Central memory CD4-positive, alpha-beta T cell (primary cell): Measurements from ENCODE around the gene ELOVL6.
"Not testable (repeated sequence)": the region's sequence is repeated elsewhere in the genome, so short reads cannot be mapped to it uniquely, and the experiment has no call there.

ENCODE experiments used
- DNase-seq: peaks from one replicate; pipeline ENCODE4 v3.0.0; 2022
- total RNA-seq, 3 experiments: gene quantifications; one replicate each; lab custom pipeline; 2026; lab: John Stamatoyannopoulos, UW

ELOVL6 gene, protein sequence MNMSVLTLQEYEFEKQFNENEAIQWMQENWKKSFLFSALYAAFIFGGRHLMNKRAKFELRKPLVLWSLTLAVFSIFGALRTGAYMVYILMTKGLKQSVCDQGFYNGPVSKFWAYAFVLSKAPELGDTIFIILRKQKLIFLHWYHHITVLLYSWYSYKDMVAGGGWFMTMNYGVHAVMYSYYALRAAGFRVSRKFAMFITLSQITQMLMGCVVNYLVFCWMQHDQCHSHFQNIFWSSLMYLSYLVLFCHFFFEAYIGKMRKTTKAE
- 1.7 to 3.9 (median 2.1) reads per million in 3 experiments for total RNA-seq

DNA sequence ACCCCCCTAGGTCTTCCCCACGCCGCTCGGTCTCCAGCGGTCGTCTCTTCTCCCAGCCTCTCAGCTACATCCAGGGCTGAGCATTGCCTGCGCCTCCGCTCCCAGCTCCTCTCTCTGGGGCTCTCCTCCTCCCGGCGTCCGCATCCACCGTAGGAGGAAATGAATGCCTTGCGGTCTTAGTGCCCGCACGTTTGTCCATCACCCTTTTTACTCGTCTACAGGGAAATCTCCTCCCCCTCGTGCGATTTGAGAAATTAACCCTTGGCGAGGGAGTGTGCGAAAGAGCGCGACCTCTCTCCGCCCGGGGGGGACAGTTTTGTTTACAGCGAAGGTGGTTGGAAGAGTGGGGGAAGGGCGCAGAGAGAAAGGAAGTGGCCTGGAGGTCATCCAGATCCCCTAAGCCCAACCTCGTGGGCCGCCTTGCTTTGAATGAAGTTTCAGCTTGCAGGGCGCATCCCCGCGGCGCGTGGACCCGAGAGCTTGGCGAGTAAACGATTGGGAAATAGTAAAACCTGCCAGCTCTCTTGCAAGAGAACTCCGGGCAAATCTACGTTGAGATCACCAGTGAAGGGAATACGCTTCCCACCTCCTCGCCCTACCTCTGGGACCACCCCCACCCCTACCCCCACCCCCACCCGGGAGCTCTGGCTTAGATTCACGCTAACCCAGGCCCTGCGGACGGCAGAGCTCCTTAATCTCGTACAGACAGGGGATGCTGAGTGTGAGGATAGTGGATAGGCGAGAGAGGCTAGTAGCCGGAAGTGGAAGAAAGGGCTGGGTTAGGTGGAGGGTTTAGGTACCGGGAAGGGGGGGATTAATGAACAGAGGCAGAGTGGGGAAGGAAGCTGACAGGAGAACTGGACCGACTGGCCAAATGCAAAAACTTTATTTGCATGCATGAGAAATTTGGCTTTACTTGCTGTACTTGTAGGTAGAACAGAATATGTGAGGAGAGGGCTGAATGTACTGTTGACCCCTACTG lies at the start of gene ELOVL6:
Gene ELOVL6 (minus strand): TSS at position 181 of the 982 bp plus-strand sequence. CDS start 280 bp downstream, outside the sequence.
- DNase-seq, result peak; percentile 9

DNA sequence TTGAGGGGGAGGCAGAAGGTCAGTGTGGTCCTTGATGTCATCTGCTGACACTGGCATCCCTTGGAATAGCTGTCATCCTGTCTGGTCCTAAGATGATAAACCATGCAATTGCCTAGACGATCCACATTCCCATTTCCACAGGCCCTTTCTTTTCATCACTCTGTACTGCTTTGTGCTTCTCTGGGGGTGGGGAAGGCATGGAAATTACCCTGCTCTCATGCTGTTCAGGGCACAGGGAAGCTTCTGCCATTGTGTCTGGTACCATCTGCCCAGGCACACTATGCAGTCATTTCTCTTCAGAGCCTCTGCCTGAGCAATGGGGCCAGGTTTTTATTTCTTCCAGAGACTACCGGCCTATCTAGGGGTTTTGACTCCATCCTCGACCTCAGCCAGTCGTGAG lies 49.7 kb upstream of the ELOVL6 start:
- no peak for DNase-seq

DNA sequence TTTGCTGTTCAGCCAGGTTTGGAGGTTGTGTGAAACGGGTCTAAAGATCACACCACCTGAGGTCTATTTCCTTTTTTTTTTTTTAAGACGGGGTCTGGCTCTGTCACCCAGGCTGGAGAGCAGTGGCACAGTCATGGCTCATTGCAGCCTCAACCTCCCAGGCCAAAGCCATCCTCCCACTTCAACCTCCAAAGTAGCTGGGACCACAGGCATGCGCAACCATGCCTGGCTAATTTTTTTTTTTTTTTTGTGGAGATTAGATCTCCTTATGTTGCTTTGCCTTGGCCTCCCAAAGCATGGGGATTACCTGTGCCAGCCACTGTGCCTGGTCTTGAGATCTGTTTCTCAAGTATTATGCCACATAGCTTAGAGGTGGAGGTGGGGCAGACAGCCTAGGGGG lies 49.2 kb upstream of the ELOVL6 start:
- DNase-seq, result no peak

DNA sequence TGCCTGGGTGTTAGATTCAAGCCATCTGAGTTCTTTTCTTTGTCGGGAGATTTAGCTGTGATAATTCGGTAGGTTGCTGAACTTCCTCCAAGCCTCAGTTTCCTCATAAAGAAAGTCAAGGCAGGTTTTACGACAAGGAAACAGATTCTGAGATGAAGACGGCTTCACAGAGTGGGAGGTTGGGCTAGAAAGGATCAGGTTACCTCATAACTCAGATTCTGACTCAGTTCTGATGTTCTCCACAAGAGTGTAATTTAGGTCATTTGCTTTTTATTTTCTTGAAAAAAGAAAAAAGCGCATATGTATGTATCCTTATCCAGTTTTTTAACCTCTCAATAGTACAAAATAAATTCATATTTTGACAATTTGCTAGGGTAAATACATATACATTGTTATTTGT lies 47.2 kb upstream of the ELOVL6 start:
- no peak for DNase-seq

DNA sequence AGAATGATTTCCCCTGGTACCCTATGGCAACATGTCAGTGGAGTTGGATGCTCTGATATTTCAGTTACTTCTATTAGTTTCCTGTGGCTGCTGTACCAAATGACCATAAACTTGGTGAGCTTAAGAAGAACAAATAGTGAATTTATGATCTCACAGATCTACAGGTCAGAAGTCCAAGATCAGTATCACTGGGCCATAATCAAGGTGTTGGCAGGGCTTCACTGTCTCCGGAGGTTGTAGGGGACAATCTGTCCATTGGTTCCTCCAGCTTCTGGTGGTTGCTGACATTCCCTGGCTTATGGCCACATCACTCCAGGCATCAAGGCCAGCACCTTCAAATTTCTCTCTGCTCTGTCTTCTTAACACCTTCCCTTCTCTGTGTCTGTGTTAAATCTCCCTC lies 37.9 kb upstream of the ELOVL6 start:
- no peak for DNase-seq

DNA sequence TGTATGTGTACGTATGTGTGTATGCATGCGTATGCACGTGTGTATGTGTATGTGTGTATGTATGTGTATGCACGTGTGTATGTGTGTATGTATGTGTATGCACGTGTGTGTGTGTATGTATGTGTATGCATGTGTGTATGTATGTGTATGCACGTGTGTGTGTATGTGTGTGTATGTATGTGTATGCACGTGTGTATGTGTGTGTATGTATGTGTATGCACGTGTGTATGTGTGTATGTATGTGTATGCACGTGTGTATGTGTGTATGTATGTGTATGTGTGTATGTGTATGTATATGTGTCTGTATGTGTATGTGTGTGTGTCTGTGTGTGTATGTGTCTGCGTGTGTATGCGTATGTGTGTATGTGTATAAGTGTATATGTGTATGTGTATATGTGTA lies 35.2 kb upstream of the ELOVL6 start:
- not testable (repeated sequence) for DNase-seq

DNA sequence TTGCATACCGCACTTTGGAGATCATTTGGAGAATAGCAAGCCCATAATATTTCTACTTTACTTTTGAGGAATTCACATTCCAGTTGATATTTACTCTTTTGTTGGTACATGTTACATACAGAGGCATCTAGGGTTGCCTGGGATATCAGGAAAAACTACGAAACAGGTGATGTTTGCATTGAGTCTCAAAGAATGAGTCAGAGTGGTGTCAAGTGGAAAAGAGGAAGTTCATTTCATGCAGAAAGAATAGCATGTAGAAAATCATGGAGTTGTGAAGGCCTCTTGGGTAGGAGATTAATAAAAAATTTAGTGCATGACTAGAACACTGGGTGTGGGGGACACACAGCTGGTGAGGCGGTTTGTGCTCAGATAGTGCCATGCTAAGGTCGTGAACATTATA lies 33.5 kb upstream of the ELOVL6 start:
- DNase-seq, result no peak

DNA sequence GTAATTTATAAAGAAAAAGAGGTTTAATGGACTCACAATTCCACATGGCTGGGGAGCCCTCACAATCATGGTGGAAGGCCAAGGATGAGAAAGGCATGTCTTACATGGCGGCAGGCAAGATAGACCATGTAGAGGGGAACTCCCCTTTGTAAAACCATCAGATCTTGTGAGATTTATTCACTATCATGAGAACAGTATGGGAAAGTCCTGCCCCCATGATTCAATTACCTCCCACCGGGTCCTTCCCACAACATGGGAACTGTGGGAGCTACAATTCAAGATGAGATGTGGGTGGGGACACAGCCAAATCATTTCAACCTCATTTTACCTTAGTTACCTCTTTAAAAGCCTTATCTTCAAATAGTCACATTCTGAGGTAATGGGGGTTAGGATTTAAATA lies 30.9 kb upstream of the ELOVL6 start:
- DNase-seq, result no peak

DNA sequence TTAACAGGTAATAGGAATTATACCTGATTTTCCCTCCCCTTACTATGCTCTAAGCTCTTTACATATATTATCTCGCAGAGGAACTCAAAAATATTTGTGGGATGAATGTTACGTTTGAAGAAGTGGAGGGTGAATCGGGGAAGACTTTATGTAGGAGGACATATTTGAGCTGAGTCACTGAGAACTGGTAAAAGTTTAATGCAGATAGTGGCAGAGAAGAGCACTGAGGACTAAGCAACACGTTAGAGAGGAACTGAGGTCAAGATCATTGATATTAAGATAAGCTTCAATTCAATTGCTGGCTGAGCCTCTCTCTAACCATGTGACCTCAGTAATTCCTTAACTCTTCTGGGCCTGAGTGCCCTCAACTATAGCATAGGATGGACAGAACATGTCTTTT lies 26.4 kb upstream of the ELOVL6 start:
- no peak for DNase-seq

DNA sequence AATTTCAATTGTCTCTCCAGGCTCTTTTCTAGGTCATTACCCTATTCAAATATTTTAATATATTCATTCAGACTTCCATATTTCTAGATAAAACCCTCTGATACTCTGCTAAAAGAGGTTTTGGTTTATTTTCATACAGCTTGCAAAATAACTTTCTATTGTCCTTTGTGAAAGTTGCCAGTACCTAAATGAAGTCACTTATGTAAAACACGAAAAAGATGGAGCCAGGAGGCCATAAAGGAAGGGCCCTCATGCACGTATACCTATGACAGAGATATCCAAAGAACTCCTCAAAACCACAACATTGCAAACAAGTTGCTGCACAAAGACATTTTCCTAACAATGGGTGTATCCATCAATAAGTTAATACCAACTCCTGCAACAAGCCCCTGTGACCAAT lies 25.7 kb upstream of the ELOVL6 start:
- DNase-seq, result no peak

DNA sequence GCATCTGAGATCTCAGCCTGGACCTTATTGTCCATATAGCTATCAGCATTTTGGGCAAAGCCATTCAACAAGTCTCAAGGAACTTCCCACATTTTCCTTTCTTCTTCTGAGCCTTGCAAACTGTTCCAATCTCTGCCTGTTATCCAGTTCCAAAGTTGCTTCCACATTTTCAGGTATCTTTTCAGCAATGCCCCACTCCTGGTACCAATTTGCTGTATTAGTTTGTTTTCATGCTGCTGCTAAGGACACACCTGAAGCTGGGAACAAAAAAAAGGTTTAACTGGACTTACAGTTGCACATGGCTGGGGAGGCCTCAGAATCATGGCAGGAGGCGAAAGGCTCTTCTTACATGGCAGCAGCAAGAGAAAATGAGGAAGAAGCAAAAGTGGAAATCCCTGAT lies 20.5 kb upstream of the ELOVL6 start:
- not testable (repeated sequence) for DNase-seq

DNA sequence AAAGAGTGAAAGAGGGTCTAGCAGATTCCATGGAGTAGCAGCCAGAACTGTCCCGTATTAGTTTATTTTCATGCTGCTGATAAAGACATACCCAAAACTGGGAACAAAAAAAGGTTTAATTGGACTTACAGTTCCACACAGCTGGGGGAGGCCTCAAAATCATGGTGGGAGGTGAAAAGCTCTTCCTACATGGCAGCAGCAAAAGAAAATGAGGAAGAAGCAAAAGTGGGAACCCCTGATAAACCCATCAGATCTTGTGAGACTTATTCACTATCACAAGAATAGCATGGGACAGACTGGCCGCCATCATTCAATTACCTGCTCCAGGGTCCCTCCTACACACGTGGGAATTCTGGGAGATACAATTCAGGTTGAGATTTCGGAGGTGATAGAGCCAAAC lies 18.8 kb upstream of the ELOVL6 start:
- DNase-seq, result not testable (repeated sequence)

DNA sequence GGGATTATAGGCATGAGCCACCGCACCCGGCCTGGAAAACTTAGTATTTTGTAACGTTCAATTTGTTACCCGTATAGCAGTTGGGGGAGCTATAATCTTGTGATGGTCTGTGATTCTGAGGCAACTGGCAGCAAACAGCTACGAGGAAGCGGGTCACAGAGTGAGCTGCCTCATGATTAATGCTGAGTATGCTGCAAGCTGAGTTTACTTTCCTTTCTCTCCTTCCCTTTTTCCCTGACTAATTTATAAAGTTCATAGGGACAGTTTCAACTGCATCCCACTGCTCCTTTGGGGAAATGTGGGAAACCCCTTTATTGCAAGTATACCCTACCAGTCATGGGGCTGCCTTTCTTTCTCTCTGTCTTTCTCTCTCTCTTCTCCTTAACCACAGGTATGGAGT lies 17.7 kb upstream of the ELOVL6 start:
- DNase-seq, result no peak

DNA sequence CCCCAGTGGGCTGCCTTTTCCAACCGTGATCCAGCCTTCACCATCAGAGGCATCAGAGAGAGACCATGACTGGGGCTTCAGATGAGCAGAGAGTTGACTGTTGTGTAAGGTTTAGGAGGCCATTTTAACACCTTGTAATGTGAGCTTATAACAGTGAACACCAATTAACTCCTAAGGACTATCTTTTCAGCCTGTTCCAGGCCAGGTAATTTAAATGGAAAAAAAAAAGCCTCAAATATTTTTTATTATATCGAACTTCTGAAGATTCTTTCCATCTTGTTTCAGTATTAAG lies 13.3 kb upstream of the ELOVL6 start:
- DNase-seq, result no peak

DNA sequence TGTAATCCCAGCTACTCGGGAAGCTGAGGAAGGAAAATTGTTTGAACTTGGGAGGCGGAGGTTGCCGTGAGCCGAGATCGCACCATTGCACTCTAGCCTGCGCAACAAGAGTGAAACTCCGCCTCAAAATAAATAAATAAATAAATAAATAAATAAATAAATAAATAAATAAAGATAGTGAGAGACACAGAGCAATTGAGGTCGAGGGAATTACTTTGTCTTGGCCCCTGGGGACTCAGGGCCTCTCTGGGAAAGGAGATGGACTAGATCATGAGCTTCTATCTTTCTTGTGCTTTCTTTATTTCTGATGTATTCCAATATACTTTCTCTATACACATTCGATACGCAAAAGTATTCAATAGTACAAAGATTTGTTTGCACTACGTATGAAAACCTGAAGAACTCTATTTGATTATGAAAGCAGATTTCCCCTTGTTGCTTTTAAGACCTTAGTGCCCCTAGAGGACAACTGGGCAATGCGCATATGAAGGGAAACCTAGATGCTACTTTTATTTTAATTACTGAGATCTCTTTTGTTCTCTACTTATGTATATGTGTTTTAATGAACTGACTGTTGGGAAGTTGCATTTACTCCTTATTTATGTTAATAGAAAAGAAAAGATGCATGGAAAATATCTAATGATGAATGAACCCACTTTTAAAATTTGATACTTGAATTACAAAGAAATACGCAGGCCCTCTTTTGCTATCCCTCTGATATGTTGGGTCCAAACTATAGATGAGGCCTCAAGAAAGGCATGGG lies 12.8 kb upstream of the ELOVL6 start:
- DNase-seq, result peak; percentile 48

DNA sequence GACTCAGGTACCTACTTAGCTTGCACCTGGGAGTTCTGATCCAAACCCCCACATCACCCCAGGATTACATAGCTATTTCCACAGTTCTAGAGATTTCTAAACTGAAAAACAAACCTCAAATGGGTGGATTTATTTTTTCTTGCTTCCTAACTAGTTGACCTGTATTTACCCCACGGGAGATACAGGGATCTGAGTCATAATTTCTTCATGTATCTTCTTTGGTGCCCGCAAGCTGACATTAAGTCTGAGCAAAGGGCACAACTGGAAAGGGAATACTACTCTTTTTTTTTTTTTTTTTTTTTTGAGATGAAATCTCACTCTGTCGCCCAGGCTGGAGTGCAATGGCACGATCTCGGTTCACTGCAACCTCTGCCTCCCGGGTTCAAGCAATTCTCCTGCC lies 10.0 kb upstream of the ELOVL6 start:
- DNase-seq, result no peak

DNA sequence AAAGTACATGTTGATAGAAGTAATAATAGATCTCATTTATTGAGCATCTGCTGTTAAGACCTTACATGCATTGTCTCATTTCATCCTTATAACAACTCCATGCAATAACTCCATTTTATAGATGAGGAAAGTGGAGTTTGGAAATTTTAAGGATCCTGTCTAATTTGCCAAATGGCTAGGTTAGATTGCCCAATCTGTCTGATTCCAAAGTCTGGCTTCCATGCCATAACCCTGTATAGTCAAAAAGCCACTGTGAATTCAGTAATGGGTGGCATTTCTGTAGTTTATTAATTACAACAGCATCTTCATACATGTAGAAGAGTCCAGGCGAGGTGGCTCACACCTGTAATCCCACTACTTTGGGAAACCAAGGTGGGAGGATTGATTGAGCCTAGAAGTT lies 8.8 kb upstream of the ELOVL6 start:
- no peak for DNase-seq

DNA sequence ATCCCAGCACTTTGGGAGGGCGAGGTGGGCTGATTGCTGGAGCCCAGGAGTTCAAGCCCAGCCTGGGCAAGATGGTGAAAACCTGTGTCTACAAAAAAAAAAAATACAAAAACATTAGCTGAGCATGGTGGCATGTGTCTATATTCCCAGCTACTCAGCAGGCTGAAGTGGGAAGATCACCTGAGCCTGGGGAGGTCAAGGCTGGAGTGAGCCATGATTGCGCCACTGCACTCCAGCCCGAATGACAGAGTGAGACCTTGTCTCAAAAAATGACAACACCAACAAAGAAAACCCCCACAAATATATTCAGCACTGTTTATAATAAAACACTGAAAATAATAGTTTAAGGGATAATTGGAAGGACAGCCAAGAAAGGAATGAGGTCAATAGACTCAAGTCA lies 3.6 kb upstream of the ELOVL6 start:
- no peak for DNase-seq

DNA sequence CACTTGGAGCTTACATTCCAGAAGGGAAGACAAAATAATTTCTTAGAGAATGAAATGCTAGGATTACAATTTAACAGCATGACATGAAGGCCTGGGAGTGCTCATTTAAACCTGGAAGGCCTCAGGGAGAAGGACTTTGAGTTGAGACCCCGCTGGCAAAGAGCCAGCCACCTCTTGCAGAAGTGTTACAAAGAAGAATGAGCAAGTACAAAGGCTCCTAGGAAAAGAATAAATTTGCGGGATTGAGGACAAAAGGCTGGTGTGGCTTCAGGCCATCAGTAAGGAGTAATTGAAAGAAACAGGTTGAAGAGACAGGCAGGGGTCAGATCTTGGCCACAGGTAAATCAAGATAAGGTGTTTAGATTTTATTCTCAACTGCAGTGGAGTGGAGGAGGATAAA lies 3.1 kb upstream of the ELOVL6 start:
- DNase-seq, result no peak

DNA sequence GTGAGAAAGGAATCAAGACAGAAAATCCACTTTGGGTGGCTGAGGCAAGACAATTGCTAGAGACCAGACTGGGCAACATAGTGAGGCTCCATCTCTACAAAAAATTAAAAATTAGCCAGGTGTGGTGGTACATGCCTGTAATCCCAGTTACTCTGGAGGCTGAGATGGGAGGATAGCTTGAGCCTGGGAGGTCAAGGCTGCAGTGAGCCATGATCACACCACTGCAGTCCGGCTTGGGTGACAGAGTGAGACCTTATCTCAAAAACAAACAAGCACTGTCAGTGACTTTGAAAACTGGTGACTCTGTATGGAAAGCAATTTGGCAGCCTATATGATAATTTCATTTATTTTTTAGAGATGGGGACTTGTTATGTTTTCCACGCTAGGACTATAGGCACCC lies 2.3 kb upstream of the ELOVL6 start:
- no peak for DNase-seq

DNA sequence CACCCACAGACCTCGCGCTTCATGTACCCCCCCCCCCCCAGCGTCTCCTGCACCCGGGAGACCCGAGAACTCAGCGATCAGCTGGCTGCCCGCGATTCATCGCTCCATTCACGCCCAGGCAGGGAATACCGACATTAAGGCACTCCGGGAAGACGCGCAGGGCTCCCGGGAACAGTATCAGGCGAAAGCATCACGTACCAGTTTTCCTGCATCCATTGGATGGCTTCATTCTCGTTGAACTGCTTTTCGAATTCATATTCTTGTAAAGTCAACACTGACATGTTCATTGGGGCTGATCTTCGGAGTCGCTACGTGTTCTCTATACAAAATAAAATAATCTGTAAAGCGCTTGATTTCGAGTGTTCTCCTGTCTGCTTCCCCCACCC lies 373 bp downstream of the ELOVL6 start:
- peak; percentile 6 for DNase-seq

DNA sequence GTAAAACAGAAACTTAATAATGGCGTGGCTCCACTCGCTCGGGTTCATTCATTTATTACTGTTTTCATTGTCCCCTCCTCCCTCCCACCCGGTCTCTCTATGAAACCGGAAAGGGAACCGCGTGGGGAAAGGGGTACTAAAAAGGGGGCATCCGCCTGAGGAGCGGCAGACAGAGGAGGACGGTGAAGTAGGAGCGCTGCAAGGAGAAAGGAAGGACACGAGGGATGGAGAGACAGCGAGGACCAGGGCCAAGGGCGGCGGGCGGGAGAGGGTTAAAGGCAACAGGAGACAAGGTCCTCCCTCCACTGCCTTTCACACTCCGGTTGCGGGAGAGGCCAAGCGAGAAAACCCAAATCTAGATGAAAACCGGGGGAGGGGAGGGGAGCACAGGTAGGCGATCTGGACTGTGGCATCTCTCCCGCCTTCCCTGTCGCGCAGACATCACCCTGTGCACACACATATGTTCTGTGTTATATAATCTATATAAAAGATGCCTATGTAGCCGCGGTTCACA lies 829 bp downstream of the ELOVL6 start:
- peak; percentile 28 for DNase-seq

DNA sequence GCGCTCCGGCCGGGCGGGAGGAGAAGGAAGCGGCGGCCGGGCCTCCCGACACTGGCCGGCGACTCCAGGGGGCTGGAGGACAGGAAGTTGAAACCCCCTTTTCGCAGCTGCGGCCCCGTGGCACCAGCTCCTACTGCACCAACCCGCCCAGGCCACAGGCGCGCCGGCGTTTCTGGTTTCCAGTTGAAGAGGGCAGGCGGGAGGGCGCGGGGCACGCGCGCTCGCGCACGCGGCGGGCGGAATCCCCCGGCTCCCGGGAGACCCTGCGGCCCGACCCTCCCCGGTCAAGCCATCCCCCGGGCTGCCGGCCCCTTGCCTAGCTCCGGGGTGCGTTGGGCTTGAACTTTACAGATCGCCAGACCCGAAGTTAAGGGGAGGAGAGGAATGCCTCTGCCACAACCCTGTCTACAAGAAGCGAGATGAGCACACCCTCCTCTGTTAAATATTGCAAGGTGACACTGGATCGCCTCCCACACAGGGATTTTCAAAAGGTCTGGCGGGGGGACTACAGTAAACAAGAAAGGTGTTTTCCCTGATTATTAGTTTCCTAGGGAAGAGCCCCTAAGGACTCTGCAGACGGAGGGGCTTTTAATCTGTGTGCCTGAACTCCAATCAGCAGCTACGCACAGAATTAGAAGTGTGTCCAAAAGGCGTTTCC lies 1.4 kb downstream of the ELOVL6 start:
- peak; percentile 54 for DNase-seq
